HUES6 (cell line): Measurements from ENCODE around the gene MAP2K5.

ENCODE experiments used
- H3K27ac ChIP-seq: 2 replicates; pipeline ENCODE4 v1.7.0; 2013; ENCODE audit warnings: low read depth, mild to moderate bottlenecking, low read length, inconsistent platforms
- H3K27me3 ChIP-seq: 2 replicates; pipeline ENCODE4 v1.6.1; 2013; ENCODE audit warnings: low read length; ENCODE audit not compliant: control insufficient read depth, insufficient read depth
- H3K36me3 ChIP-seq: 2 replicates; pipeline ENCODE4 v1.6.1; 2013; ENCODE audit warnings: low read length; ENCODE audit not compliant: control insufficient read depth, insufficient read depth
- H3K4me1 ChIP-seq: 2 replicates; pipeline ENCODE4 v1.6.1; 2013; ENCODE audit warnings: low read length; ENCODE audit not compliant: control insufficient read depth, insufficient read depth
- H3K4me3 ChIP-seq: 2 replicates; pipeline ENCODE4 v1.5.1; 2013; ENCODE audit warnings: low read depth, low read length
- H3K9ac ChIP-seq: one replicate; pipeline ENCODE4 v1.6.1; 2013; ENCODE audit warnings: mild to moderate bottlenecking, low read length
- H3K9me3 ChIP-seq: 2 replicates; pipeline ENCODE4 v1.6.1; 2013; ENCODE audit warnings: low read depth, low read length; ENCODE audit not compliant: control insufficient read depth, insufficient read depth

The MAP2K5 gene

DNA sequence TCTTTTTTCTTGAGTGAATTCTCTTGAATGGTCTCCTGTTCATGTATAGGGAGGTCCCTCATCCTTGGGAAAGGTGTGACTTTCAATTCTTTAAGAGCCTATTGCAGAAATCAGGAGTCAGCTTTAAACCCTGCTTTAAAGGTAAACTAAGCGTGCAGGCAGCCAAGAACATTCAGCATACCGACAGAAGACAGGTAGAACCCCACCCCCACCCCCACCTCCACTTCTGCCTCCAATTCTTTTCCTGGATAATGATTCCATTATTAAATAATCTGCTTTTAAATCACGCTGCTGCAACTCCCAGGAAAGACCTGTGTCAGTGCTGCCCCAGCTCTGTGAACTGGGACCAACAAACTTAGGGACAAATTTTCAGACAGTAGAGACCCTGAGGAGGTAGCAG is 233.5 kb downstream of the MAP2K5 start:
- no peaks in the 10 kb centered on the region for H3K36me3 ChIP-seq
- H3K27ac ChIP-seq = no peak overlapping the region
- H3K9ac ChIP-seq = no peak overlapping the region
- peaks cover 2% of the 10 kb centered on the region; the same call in 1 of the 2 replicates for H3K27me3 ChIP-seq
- H3K4me3 ChIP-seq = no peak overlapping the region
- peaks cover 33% of the 10 kb centered on the region for H3K4me1 ChIP-seq
- H3K9me3 ChIP-seq = no peaks in the 10 kb centered on the region

DNA sequence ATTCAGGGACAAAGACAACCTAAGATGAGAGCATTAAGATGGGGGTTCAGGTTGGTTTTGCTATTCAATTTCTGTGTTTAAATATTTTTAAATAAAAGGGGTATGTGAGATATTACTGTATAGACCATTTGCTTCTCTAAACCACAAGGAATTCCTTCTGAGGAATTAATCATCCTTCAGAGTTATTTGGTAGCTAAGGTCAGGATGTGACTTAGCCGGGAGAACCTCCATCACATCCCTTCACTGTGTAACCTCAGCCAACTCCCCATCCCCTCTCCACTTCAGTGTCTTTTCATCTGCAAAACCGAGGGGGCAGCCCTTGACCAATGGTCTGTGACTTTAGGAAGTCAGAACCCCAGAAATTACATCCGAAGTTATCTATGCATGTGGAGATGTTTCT is 234.1 kb downstream of the MAP2K5 start:
- Histone ChIP-seq H3K36me3 (no peaks in the 10 kb centered on the region), H3K27me3 (peaks cover 2% of the 10 kb centered on the region; the same call in 1 of the 2 replicates), H3K4me3 (no peak overlapping the region), H3K9me3 (no peaks in the 10 kb centered on the region), H3K27ac (no peak overlapping the region), H3K4me1 (peaks cover 29% of the 10 kb centered on the region), H3K9ac (no peak overlapping the region)

DNA sequence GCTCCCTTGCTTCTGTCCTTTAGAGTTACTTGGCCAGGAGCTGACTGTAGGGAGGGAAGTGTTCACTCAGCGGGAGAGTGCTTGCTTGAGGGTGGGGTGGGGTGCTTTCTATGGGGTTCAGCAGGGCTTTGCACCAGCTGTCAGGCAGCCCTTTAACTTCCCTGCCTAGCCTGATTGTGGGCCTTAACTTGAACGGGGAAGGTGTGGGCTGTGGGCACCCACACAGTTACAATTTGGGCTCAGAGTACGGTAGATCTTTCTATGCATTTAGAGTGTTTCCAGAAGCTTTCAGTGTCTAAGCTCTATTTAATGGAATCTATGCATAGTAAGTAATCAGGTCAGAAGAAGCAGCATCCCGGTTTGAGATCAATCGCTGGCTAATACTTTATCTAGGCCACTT is 234.6 kb downstream of the MAP2K5 start:
- Histone ChIP-seq H3K27me3 (peaks cover 2% of the 10 kb centered on the region; the same call in 1 of the 2 replicates), H3K4me1 (peaks cover 33% of the 10 kb centered on the region), H3K36me3 (no peaks in the 10 kb centered on the region), H3K27ac (no peak overlapping the region), H3K9ac (no peak overlapping the region), H3K4me3 (no peak overlapping the region), H3K9me3 (no peaks in the 10 kb centered on the region)

DNA sequence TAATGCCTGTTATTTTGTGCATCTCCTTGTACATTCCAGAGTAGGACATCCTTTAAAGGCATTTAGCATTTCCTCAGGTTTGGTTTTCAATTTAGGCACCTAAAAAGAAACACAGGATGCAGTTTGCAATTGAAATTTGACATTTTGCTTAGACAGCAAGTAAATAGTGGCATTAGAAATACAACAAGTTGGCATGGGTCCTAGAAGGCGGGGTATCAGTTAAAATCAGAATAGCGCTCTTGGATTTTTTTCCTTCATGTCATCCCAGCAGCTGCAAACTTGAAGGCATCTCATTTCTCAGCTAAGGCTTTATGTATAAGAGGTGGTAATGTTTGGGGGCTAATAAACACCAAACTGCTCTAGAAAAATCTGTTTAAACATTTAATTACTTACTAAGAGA is 235.3 kb downstream of the MAP2K5 start:
- Histone ChIP-seq H3K27ac (no peak overlapping the region), H3K36me3 (no peaks in the 10 kb centered on the region), H3K27me3 (peaks cover 2% of the 10 kb centered on the region; the same call in 1 of the 2 replicates), H3K4me3 (no peak overlapping the region), H3K9ac (no peak overlapping the region), H3K9me3 (no peaks in the 10 kb centered on the region), H3K4me1 (peaks cover 39% of the 10 kb centered on the region)

DNA sequence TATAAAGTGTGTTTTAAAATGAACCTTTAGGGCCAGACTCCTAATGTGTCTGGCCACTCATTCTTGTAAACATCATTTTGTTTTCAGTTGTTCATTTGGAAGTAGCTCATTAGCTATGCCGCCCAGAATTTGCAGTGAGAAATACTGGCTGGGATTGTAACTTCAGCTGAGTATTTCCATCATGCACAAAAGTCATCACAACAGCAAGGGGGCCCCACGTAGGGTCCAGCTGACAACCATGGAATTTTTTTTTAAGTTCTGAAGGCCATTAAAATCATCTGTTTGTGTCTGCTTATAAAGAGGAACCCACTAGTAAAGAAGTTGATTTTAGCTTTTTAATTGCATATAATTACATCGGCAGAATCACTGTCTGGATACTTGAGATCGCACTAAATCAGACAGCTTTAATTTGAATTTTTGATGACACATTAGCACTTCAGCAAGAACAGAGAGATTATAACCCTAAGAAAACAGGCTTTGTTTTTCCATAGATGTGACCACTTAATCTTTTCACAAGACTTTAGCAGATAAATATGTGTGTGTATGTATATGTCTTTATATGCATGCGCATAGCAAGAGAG is 236.6 kb downstream of the MAP2K5 start:
- no peak overlapping the region for H3K27ac ChIP-seq
- H3K9me3 ChIP-seq = no peaks in the 10 kb centered on the region
- H3K9ac ChIP-seq = no peak overlapping the region
- no peak overlapping the region for H3K4me3 ChIP-seq
- peaks cover 43% of the 10 kb centered on the region for H3K4me1 ChIP-seq
- H3K36me3 ChIP-seq = no peaks in the 10 kb centered on the region
- peaks cover 2% of the 10 kb centered on the region; the same call in 1 of the 2 replicates for H3K27me3 ChIP-seq

DNA sequence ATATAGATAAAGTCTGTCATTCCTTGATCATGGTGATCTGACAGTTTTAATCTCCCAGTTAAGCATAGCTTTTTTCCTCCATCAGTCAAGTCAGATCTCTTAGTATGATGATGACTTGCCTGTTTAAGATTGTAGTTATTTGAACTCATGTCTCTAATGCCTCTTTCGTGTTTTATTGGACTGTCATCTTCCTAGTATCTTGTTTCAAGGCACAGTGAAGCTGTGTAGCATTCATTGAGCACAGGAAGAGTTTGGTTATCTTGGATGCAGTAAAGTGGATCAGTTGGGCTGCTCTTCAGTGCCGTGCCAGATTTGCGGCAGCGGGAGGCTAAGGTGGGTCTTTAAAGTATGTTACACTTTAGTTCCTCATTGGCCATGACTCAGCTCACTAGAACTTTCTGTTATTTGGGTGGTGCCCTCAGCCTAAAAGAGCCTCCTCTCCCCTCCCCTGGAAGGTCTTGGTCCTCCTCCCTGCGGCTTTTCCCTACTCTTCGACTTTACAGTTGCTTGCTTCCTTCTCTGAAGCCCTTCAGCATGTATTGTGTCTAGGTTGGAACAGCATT is 237.1 kb downstream of the MAP2K5 start:
- H3K27ac ChIP-seq = no peak overlapping the region
- H3K9ac ChIP-seq = no peak overlapping the region
- H3K4me3 ChIP-seq = no peak overlapping the region
- peaks cover 47% of the 10 kb centered on the region for H3K4me1 ChIP-seq
- no peaks in the 10 kb centered on the region for H3K9me3 ChIP-seq
- no peaks in the 10 kb centered on the region for H3K36me3 ChIP-seq
- H3K27me3 ChIP-seq = peaks cover 2% of the 10 kb centered on the region; the same call in 1 of the 2 replicates

DNA sequence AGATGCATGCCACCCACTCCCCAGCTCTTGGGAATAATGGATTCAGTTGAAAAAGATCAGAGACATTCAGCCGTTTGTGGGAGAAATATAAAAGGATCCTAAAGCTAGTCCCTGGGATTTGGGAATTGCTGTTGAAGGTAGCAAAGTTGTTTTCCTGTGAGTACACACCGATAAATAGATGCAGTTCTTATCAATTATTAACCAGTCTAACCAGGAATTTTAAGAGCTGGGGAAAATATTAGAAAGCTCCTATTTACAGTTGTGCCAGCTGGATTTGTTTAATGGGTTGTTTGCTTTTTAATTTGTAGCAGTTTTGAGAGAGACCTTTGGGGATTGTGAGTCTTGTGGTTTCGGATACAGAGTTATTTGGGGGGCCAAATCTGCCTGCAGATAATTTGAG is 238.6 kb downstream of the MAP2K5 start:
- Histone ChIP-seq H3K27ac (no peak overlapping the region), H3K9ac (no peak overlapping the region), H3K4me1 (peaks cover 47% of the 10 kb centered on the region), H3K4me3 (no peak overlapping the region), H3K36me3 (no peaks in the 10 kb centered on the region), H3K9me3 (no peaks in the 10 kb centered on the region), H3K27me3 (peaks cover 2% of the 10 kb centered on the region; the same call in 1 of the 2 replicates)

DNA sequence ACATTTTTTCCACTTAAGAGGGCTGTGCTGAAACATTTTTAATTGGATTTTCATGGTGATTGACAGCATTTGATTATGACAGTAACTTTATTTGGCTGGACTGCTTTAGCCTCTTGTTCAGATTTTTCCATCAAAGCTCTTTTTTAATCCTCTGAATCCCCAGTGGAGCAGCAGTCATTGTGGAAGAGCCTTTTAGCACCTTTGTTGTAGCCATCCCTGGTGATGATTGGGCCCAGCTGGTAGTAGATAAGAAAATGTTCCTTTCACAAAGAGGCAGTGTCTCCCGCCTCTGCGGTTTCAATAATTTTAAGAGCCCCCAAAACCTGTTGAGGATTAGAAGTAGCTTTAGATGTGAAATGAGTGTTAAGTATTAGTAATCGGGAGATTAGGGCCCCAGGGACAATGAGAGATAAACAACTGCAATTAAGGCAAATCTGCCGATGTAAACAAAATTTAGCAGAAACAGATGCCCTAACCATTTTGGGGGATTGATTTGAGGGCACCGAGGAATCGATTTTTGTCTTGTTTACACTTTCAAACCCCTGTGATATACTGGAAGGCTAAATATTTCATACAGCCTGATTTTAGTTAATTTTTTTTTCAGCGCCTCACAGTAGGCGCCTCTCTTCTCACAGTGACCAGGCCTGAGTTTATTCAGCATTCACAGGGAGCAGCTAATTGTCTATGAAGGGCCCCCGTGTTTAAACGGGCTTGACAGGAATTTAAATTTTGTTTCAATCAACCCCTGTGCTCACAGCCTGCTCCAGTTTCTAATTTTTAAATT is 239.6 kb downstream of the MAP2K5 start:
- Histone ChIP-seq H3K4me3 (no peak overlapping the region), H3K9me3 (no peaks in the 10 kb centered on the region), H3K27me3 (peaks cover 2% of the 10 kb centered on the region; the same call in 1 of the 2 replicates), H3K36me3 (no peaks in the 10 kb centered on the region), H3K9ac (no peak overlapping the region), H3K4me1 (peaks cover 48% of the 10 kb centered on the region), H3K27ac (no peak overlapping the region; the same call in 1 of the 2 replicates)

DNA sequence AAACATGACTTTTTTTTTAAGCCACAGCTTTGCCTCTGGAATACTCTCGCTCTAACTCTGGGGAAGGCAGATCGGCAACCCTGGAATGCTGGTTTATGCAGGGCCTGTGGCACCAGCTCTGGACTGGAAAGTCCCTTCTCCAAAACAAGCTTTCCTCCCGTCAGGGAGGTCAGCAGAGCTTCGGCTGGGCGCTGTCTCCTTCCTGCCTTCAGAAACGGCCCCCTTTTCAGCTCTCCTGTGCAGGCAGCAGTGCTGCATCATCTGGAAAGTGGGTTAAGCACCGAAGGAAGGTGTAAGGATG is 240.1 kb downstream of the MAP2K5 start:
- Histone ChIP-seq H3K9ac (no peak overlapping the region), H3K4me1 (peaks cover 51% of the 10 kb centered on the region), H3K27ac (no peak overlapping the region), H3K36me3 (no peaks in the 10 kb centered on the region), H3K9me3 (no peaks in the 10 kb centered on the region), H3K27me3 (peaks cover 2% of the 10 kb centered on the region; the same call in 1 of the 2 replicates), H3K4me3 (no peak overlapping the region)

DNA sequence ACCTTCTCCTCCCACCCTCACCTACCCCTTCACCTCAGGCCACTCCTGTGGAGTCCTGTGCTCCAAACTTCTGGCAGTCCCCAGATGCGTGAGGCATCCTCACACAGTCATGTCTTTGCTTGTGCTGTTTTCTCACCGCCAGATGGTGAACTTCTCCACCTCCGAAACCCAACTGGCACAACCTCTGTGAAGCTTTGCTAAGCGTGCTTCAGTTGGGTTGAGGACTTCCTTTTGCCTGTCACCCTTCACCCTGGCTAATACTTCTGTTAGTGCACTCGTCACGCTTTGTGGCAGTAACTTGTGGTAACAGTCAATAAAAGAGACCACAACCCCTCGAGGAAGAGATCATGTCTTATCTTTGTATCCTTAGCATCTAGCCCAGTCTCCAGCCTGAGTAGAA is 240.8 kb downstream of the MAP2K5 start:
- Histone ChIP-seq H3K4me1 (peaks cover 54% of the 10 kb centered on the region), H3K36me3 (no peaks in the 10 kb centered on the region), H3K27me3 (peaks cover 2% of the 10 kb centered on the region; the same call in 1 of the 2 replicates), H3K9me3 (no peaks in the 10 kb centered on the region), H3K27ac (no peak overlapping the region), H3K9ac (no peak overlapping the region), H3K4me3 (no peak overlapping the region)

DNA sequence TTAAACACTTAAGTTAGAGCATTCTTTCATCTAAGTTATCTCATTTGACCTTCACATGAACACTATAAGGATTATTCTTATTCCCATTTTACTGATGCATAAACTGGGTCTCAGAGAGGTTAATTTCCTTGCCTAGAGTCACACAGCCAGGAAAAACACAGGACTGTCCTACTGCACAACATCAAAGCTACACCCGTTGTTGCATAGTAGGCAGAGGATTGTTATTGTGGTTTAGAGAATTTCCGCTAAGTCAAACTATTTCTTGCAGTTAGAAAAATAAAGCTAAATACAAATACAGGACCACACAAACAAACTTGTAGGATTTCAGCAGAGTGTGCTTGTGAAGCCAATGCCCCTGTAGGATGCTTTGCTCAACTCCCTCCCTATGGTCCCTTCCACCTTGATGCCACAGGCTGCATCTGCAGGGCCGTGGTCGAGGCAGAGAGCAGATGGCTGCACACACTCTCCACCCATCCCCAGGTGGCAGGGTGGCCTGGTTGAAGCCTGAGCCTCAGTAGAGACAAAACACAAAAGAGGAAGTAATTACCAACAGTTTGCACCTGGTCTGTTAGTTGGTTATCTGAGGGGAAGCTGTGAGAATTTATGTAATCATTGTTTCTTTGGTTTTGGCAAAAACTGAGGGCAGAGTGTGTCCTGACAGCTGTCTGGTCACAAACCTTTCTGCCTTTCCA is 241.7 kb downstream of the MAP2K5 start:
- no peaks in the 10 kb centered on the region for H3K9me3 ChIP-seq
- no peak overlapping the region for H3K9ac ChIP-seq
- H3K36me3 ChIP-seq = no peaks in the 10 kb centered on the region
- peaks cover 51% of the 10 kb centered on the region for H3K4me1 ChIP-seq
- H3K27me3 ChIP-seq = no peaks in the 10 kb centered on the region; the same call in 1 of the 2 replicates
- H3K4me3 ChIP-seq = no peak overlapping the region
- no peak overlapping the region for H3K27ac ChIP-seq
